ENCODE results near the gene TIGIT. TPM values are rescaled to one million over a fixed set of nuclear protein-coding genes. Genes with fewer than 3 reads are reported as not detected.
A peak's percentile ranks its signal among the peaks of the same experiment; 100 is the strongest.

Gene TIGIT
- total and polyA plus RNA-seq, 2 of the 13 experiments (the other 11 are each of a cell fraction or from before 2014, with no cell fraction given) = not detected

GRCh38 chr3:114307832-114308231 lies 14.0 kb downstream of the TIGIT start (continued):
- TF ChIP-seq, protein P1, sequence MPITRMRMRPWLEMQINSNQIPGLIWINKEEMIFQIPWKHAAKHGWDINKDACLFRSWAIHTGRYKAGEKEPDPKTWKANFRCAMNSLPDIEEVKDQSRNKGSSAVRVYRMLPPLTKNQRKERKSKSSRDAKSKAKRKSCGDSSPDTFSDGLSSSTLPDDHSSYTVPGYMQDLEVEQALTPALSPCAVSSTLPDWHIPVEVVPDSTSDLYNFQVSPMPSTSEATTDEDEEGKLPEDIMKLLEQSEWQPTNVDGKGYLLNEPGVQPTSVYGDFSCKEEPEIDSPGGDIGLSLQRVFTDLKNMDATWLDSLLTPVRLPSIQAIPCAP (CRISPR knock-in tag; IDR thresholded peaks at IDR 0.05; ENCODE audit: low read depth) = no peak
- TF ChIP-seq ZNF547 (CRISPR knock-in tag; IDR thresholded peaks at IDR 0.05) = no peak
- no peak for TF ChIP-seq BHLHE40 (IDR thresholded peaks at IDR 0.05; ENCODE audit: low read length)
- TF ChIP-seq NFYC (CRISPR knock-in tag; IDR thresholded peaks at IDR 0.05) = no peak
- TF ChIP-seq KAT7 (CRISPR knock-in tag; IDR thresholded peaks at IDR 0.05; ENCODE audit: borderline replicate concordance) = no peak
- TF ChIP-seq ARNT (IDR thresholded peaks at IDR 0.05) = no peak

DNA sequence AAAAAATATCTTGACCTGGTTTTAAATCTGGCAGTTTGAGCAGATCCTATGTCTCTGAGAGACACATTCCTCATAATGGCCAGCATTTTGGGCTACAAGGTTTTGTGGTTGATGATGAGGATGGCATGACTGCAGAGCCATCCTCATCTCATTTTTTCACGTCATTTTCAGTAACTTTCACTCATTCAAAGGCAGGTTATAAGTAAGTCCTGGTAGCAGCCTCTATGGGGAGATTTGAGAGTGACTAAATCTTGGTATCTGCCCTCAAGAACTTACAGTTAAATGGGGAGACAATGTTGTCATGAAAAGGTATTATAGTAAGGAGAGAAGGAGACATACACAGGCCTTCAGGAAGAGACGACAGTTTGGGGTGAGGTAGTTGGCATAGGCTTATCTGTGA lies 14.5 kb downstream of the TIGIT start:
- H3K4me2 ChIP-seq (ENCODE audit: low read depth, low read length) = no peak overlapping the region
- in situ Hi-C loops (cut with HindIII; ENCODE audit: extremely low pct_ligation_motif_present, low pct_unique_long_range_greater_than_20kb) = no loop called here
- no peak overlapping the region for H2AFZ ChIP-seq (ENCODE audit: low read length)
- intact Hi-C loops (cut with micrococcal nuclease; ENCODE audit: unreplicated experiment) = no loop called here
- no peak overlapping the region for H3K27ac ChIP-seq (ENCODE audit: extremely low read length, insufficient read depth, low read length)
- POLR2A ChIA-PET = no interaction called here
- DNase-seq (ENCODE audit: low spot score) (no peak), ATAC-seq (no peak), FAIRE-seq (no peak)
- no peak for TF ChIP-seq ZNF598 (CRISPR knock-in tag; IDR thresholded peaks at IDR 0.05; ENCODE audit: borderline replicate concordance)
- TF ChIP-seq PRPF4 (IDR thresholded peaks at IDR 0.05; ENCODE audit: low read depth, low read length, poor library complexity, severe bottlenecking) = no peak
- peak; percentile 30; the same call in 1 of the 2 replicates for TF ChIP-seq CREB1 (IDR thresholded peaks at IDR 0.05)
- no peak for TF ChIP-seq CREB1 (CRISPR knock-in tag; IDR thresholded peaks at IDR 0.05)
- TF ChIP-seq, protein P2, sequence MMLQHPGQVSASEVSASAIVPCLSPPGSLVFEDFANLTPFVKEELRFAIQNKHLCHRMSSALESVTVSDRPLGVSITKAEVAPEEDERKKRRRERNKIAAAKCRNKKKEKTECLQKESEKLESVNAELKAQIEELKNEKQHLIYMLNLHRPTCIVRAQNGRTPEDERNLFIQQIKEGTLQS (CRISPR knock-in tag; IDR thresholded peaks at IDR 0.05) = no peak
- BruUV-seq (replicated peaks) = no TSS peak
- H4K20me1 ChIP-seq (ENCODE audit: insufficient read depth, low read length) = no peaks in the 10 kb centered on the region
- no peaks in the 10 kb centered on the region for H3K27me3 ChIP-seq (ENCODE audit: control insufficient read depth in 1 of 2, insufficient read depth in 2 of 2, low read length in 2 of 2)
- no peaks in the 10 kb centered on the region for H3K36me3 ChIP-seq (replicated peaks in 1 of 2; ENCODE audit: control insufficient read depth in 1 of 2, insufficient read depth in 2 of 2, low read length in 2 of 2)
- H3K79me2 ChIP-seq (ENCODE audit: insufficient read depth, low read length) = no peaks in the 10 kb centered on the region
- no peak overlapping the region for H3K9ac ChIP-seq (ENCODE audit: insufficient read depth, low read depth, low read length)
- CTCF ChIA-PET (ENCODE audit: low intra/inter-chr PET ratio, low total read pairs) = no interaction called here
- no peaks in the 10 kb centered on the region for H3K9me3 ChIP-seq (ENCODE audit: low read length)
- no peak overlapping the region for H3K4me3 ChIP-seq (replicated peaks in 1 of 3; ENCODE audit: insufficient read depth in 1 of 3, low read depth in 2 of 3, low read length in 3 of 3)
- H3K4me1 ChIP-seq (ENCODE audit: insufficient read depth, low read length) = no peaks in the 10 kb centered on the region
- WGBS (ENCODE audit: low lambda C conversion rate) = 0% methylated on average over 2 of the region's 2 CpGs

Data from HepG2 (cell line).